Measurements from ENCODE around the gene SERPINA6.

GRCh38 chr14:94365624-94366023 is 42.5 kb upstream of the SERPINA6 start:
- TF ChIP-seq, protein P1, sequence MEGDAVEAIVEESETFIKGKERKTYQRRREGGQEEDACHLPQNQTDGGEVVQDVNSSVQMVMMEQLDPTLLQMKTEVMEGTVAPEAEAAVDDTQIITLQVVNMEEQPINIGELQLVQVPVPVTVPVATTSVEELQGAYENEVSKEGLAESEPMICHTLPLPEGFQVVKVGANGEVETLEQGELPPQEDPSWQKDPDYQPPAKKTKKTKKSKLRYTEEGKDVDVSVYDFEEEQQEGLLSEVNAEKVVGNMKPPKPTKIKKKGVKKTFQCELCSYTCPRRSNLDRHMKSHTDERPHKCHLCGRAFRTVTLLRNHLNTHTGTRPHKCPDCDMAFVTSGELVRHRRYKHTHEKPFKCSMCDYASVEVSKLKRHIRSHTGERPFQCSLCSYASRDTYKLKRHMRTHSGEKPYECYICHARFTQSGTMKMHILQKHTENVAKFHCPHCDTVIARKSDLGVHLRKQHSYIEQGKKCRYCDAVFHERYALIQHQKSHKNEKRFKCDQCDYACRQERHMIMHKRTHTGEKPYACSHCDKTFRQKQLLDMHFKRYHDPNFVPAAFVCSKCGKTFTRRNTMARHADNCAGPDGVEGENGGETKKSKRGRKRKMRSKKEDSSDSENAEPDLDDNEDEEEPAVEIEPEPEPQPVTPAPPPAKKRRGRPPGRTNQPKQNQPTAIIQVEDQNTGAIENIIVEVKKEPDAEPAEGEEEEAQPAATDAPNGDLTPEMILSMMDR (IDR thresholded peaks at IDR 0.05; ENCODE audit: low read depth, low read length), result no peak
- no peak for TF ChIP-seq EZH2phosphoT487 (IDR thresholded peaks at IDR 0.05; ENCODE audit: low read depth)

All from OCI-LY3 (cell line).